Iris pigment epithelial cell (primary cell): ENCODE results near the gene RNASE13.

Experiments
- DNase-seq: peaks from one replicate; pipeline ENCODE4 v3.0.0-alpha.2; 2011; ENCODE audit warnings: low read depth

Gene RNASE13

GRCh38 chr14:21066882-21067502 is 32.4 kb upstream of the RNASE13 start:
- no peak for DNase-seq

- peak; percentile 90 for DNase-seq
Measured at GRCh38 chr14:21063479-21063878, 28.9 kb upstream of the RNASE13 start.

- no peak for DNase-seq
Measured at GRCh38 chr14:21061347-21061668, 26.7 kb upstream of the RNASE13 start.

- DNase-seq = no peak
Measured at GRCh38 chr14:21060614-21061346, 26.2 kb upstream of the RNASE13 start.

- DNase-seq = no peak
Measured at GRCh38 chr14:21059842-21060613, 25.4 kb upstream of the RNASE13 start.

GRCh38 chr14:21058903-21059302 is 24.3 kb upstream of the RNASE13 start:
- no peak for DNase-seq

GRCh38 chr14:21057803-21058675 is 23.4 kb upstream of the RNASE13 start, which contains the start of gene RNASE8:
Gene RNASE8 (plus strand): TSS chr14:21057822. CDS start chr14:21057893, 71 bp downstream.
- peak; percentile 16 for DNase-seq

GRCh38 chr14:21056520-21057163 is 22.0 kb upstream of the RNASE13 start:
- no peak for DNase-seq

GRCh38 chr14:21055432-21056117 is 21.0 kb upstream of the RNASE13 start:
- DNase-seq = no peak

- no peak for DNase-seq
Measured at GRCh38 chr14:21054768-21055145, 20.1 kb upstream of the RNASE13 start.

GRCh38 chr14:21054123-21054767 is 19.6 kb upstream of the RNASE13 start:
- DNase-seq = no peak

GRCh38 chr14:21053184-21054122 is 18.8 kb upstream of the RNASE13 start:
- DNase-seq = no peak

- DNase-seq = no peak
Measured at GRCh38 chr14:21050597-21050996, 16.0 kb upstream of the RNASE13 start.

- peak; percentile 59 for DNase-seq
Measured at GRCh38 chr14:21049271-21049673, 14.7 kb upstream of the RNASE13 start.

- DNase-seq = no peak
Measured at GRCh38 chr14:21048638-21049037, 14.0 kb upstream of the RNASE13 start.

GRCh38 chr14:21047378-21047781 is 12.8 kb upstream of the RNASE13 start:
- DNase-seq = no peak

GRCh38 chr14:21043974-21044618 is 9.5 kb upstream of the RNASE13 start:
- DNase-seq = no peak

GRCh38 chr14:21043387-21043973 is 8.9 kb upstream of the RNASE13 start:
- no peak for DNase-seq
